HG03135 (cell line): ENCODE results near the gene GLRA3.
"Not testable (repeated sequence)": the region's sequence is repeated elsewhere in the genome, so short reads cannot be mapped to it uniquely, and the experiment has no call there.

Experiments used
- ATAC-seq: cut with Tn5 transposase; IDR thresholded peaks from one replicate; pipeline ENCODE4 v1.9.1; 2021; ENCODE audit warnings: mild to moderate bottlenecking, moderate library complexity; ENCODE audit not compliant: unreplicated experiment

GLRA3 gene

GRCh38 chr4:174813292-174813691 lies 15.8 kb downstream of the GLRA3 start:
- no peak for ATAC-seq

- no peak for ATAC-seq
These were observed 18.2 kb downstream of the GLRA3 start for GRCh38 chr4:174810834-174811233.

- no peak for ATAC-seq
These were observed 20.2 kb downstream of the GLRA3 start for GRCh38 chr4:174808836-174809235.

GRCh38 chr4:174808119-174808518 lies 20.9 kb downstream of the GLRA3 start:
- ATAC-seq, result no peak

- no peak for ATAC-seq
These were observed 23.3 kb downstream of the GLRA3 start for GRCh38 chr4:174805746-174806145.

- no peak for ATAC-seq
These were observed 34.4 kb downstream of the GLRA3 start for GRCh38 chr4:174794543-174795094.

GRCh38 chr4:174789657-174790056 lies 39.4 kb downstream of the GLRA3 start:
- no peak for ATAC-seq

- ATAC-seq, result not testable (repeated sequence)
These were observed 50.6 kb downstream of the GLRA3 start for GRCh38 chr4:174778274-174778986.

- no peak for ATAC-seq
These were observed 53.7 kb downstream of the GLRA3 start for GRCh38 chr4:174775366-174775765.

- peak; percentile 76 for ATAC-seq
These were observed 64.8 kb downstream of the GLRA3 start for GRCh38 chr4:174764105-174764729.

- peak; percentile 70 for ATAC-seq
These were observed 65.5 kb downstream of the GLRA3 start for GRCh38 chr4:174763454-174764104.

GRCh38 chr4:174761451-174761850 lies 67.6 kb downstream of the GLRA3 start:
- ATAC-seq, result no peak

- no peak for ATAC-seq
These were observed 71.3 kb downstream of the GLRA3 start for GRCh38 chr4:174757736-174758135.

GRCh38 chr4:174753021-174753420 lies 76.0 kb downstream of the GLRA3 start:
- no peak for ATAC-seq

GRCh38 chr4:174752026-174752425 lies 77.0 kb downstream of the GLRA3 start:
- no peak for ATAC-seq

- no peak for ATAC-seq
These were observed 80.0 kb downstream of the GLRA3 start for GRCh38 chr4:174749091-174749490.

- ATAC-seq, result no peak
These were observed 82.3 kb downstream of the GLRA3 start for GRCh38 chr4:174746710-174747109.

- ATAC-seq, result no peak
These were observed 86.5 kb downstream of the GLRA3 start for GRCh38 chr4:174742561-174742960.

GRCh38 chr4:174739576-174739975 lies 89.5 kb downstream of the GLRA3 start:
- no peak for ATAC-seq

GRCh38 chr4:174734181-174734580 lies 94.9 kb downstream of the GLRA3 start:
- no peak for ATAC-seq

GRCh38 chr4:174717828-174718227 lies 111.2 kb downstream of the GLRA3 start:
- ATAC-seq, result no peak
